GM23248 (cell line): Measurements from ENCODE around the gene SFPQ. TPM values are rescaled to one million over a fixed set of nuclear protein-coding genes. Genes with fewer than 3 reads are reported as not detected.

Experiments
- DNase-seq: peaks from one replicate; pipeline ENCODE4 v3.0.0-alpha.2; 2015
- H2AFZ ChIP-seq: fragments of 200-600 bp; sonication (generic); 2 replicates; pipeline ENCODE4 v1.6.1; 2016; ENCODE audit warnings: antibody characterized with exemption
- H3F3A ChIP-seq: fragments of 200-600 bp; sonication (generic); 2 replicates; pipeline ENCODE4 v1.6.1; 2016; ENCODE audit warnings: mild to moderate bottlenecking, antibody characterized with exemption, mixed run types; ENCODE audit not compliant: insufficient read depth
- H3K27ac ChIP-seq: fragments of 200-600 bp; sonication (generic); 2 replicates; pipeline ENCODE4 v1.5.1; 2016; ENCODE audit warnings: mild to moderate bottlenecking
- H3K27me3 ChIP-seq: fragments of 200-600 bp; sonication (generic); replicated peaks from 2 replicates; pipeline ENCODE4 v1.6.1; 2016; ENCODE audit warnings: mild to moderate bottlenecking; ENCODE audit not compliant: insufficient read depth
- H3K36me3 ChIP-seq: fragments of 200-600 bp; sonication (generic); 2 replicates; pipeline ENCODE4 v1.6.1; 2016; ENCODE audit warnings: low read depth, mild to moderate bottlenecking
- H3K4me1 ChIP-seq: fragments of 200-600 bp; sonication (generic); 2 replicates; pipeline ENCODE4 v1.6.1; 2016; ENCODE audit warnings: mild to moderate bottlenecking; ENCODE audit not compliant: insufficient read depth
- H3K4me2 ChIP-seq: fragments of 200-600 bp; sonication (generic); one replicate; pipeline ENCODE4 v1.6.1; 2016; ENCODE audit warnings: mild to moderate bottlenecking; ENCODE audit not compliant: unreplicated experiment
- H3K4me3 ChIP-seq: fragments of 200-600 bp; sonication (generic); 2 replicates; pipeline ENCODE4 v1.5.1; 2016; ENCODE audit warnings: mild to moderate bottlenecking
- H3K79me2 ChIP-seq: fragments of 200-600 bp; sonication (generic); 2 replicates; pipeline ENCODE4 v1.6.1; 2016; ENCODE audit warnings: mild to moderate bottlenecking; ENCODE audit not compliant: insufficient read depth
- H3K9ac ChIP-seq: fragments of 200-600 bp; sonication (generic); 2 replicates; pipeline ENCODE4 v1.6.1; 2016; ENCODE audit warnings: mild to moderate bottlenecking
- H3K9me2 ChIP-seq: fragments of 200-600 bp; sonication (generic); 2 replicates; pipeline ENCODE4 v1.6.1; 2016; ENCODE audit warnings: mixed run types, mild to moderate bottlenecking, moderate library complexity; ENCODE audit not compliant: insufficient read depth
- H3K9me3 ChIP-seq: fragments of 200-600 bp; sonication (generic); one replicate; pipeline ENCODE4 v1.6.1; 2017; ENCODE audit warnings: low read depth
- H4K20me1 ChIP-seq: fragments of 200-600 bp; sonication (generic); 2 replicates; pipeline ENCODE4 v1.6.0; 2016; ENCODE audit not compliant: insufficient read depth
- EZH2 ChIP-seq: fragments of 200-600 bp; sonication (generic); IDR thresholded peaks from 2 replicates; pipeline ENCODE4 v1.6.1; 2018; ENCODE audit warnings: antibody characterized with exemption, mild to moderate bottlenecking; ENCODE audit not compliant: insufficient read depth, poor library complexity, severe bottlenecking
- EZH2phosphoT487 ChIP-seq: fragments of 200-600 bp; sonication (generic); IDR thresholded peaks from 2 replicates; pipeline ENCODE4 v1.6.1; 2018; ENCODE audit warnings: antibody characterized with exemption, moderate library complexity, mild to moderate bottlenecking, low read depth; ENCODE audit not compliant: insufficient read depth
- WGBS, 2 experiments: methylation state at CpG; one replicate each; pipeline ENCODE4 v1.1.6; 2015 to 2017; ENCODE audit warnings: low lambda C conversion rate in 2 of 2, low coverage in 1 of 2; ENCODE audit errors: missing lambda C conversion rate in 2 of 2; 5-methylcytosine and 5-hydroxymethylcytosine counted together
- in situ Hi-C: fragments of 300-500 bp; cut with MboI; formaldehyde crosslinking; loops from 2 replicates; pipeline ENCODE4 v1.15.0; 2020
- polyA plus RNA-seq: library from polyadenylated mRNA; unstranded; fragments of >200 nt; fragmentation: Nextera tagmentation; extraction: Ambion mirVana; gene quantifications from 2 replicates; pipeline ENCODE4 v1.2.1, GENCODE V29; 2016
- total RNA-seq: library from RNA; depleted of rRNA; stranded (reverse); fragments of >200 nt; shearing (Covaris generic); gene quantifications from 2 replicates; pipeline ENCODE4 v1.2.3, GENCODE V29; 2014

The SFPQ gene
- total and polyA plus RNA-seq, 2 experiments from 2014 or later: 60.5 to 129 TPM

GRCh38 chr1:35202048-35202719 is 9.2 kb upstream of the SFPQ start:
- DNase-seq: peak; percentile 90
- TF ChIP-seq EZH2 (no peak), EZH2phosphoT487 (no peak)
- Histone ChIP-seq H3K27ac (no peak overlapping the region), H3K9me3 (no peaks in the 10 kb centered on the region), H3K9ac (no peak overlapping the region), H3F3A (no peaks in the 10 kb centered on the region), H4K20me1 (no peaks in the 10 kb centered on the region), H3K4me3 (peak overlapping the region; percentile 46), H2AFZ (peak overlapping the region; percentile 86), H3K79me2 (no peaks in the 10 kb centered on the region), H3K27me3 (no peaks in the 10 kb centered on the region), H3K9me2 (no peaks in the 10 kb centered on the region), H3K36me3 (no peaks in the 10 kb centered on the region), H3K4me2 (peak overlapping the region; percentile 56), H3K4me1 (0 out of 2 replicates have a peak, but pooled peaks cover 4% of the 10 kb centered on the region)
- WGBS, 2 experiments: 25 to 27% methylated on average over 6 of the region's 6 CpGs
- in situ Hi-C loops: loop anchor here (10.0 kb wide), 1 partner anchor 93 kb away; no protein-coding TSS in a partner anchor

- no peaks in the 10 kb centered on the region for H4K20me1 ChIP-seq
- DNase-seq: no peak
- H3K9ac ChIP-seq: no peak overlapping the region
- H3F3A ChIP-seq: no peaks in the 10 kb centered on the region
- TF ChIP-seq EZH2 (no peak), EZH2phosphoT487 (no peak)
- 25 to 29% methylated on average over 2 of the region's 2 CpGs for WGBS, 2 experiments
- no peak overlapping the region for H3K4me2 ChIP-seq
- 0 out of 2 replicates have a peak, but pooled peaks cover 4% of the 10 kb centered on the region for H3K4me1 ChIP-seq
- H3K27me3 ChIP-seq: no peaks in the 10 kb centered on the region
- no peaks in the 10 kb centered on the region for H3K79me2 ChIP-seq
- in situ Hi-C loops: loop anchor here (10.0 kb wide), 1 partner anchor 93 kb away; no protein-coding TSS in a partner anchor
- peak overlapping the region; percentile 86 for H2AFZ ChIP-seq
- no peak overlapping the region for H3K27ac ChIP-seq
- no peaks in the 10 kb centered on the region for H3K9me2 ChIP-seq
- H3K9me3 ChIP-seq: no peaks in the 10 kb centered on the region
- H3K4me3 ChIP-seq: no peak overlapping the region
- H3K36me3 ChIP-seq: no peaks in the 10 kb centered on the region
Observed at GRCh38 chr1:35201631-35202030, 8.7 kb upstream of the SFPQ start.

GRCh38 chr1:35192056-35192852 is 691 bp downstream of the SFPQ start:
- in situ Hi-C loops: no loop called here
- DNase-seq: peak; percentile 94
- H3F3A ChIP-seq: peaks cover 45% of the 10 kb centered on the region
- H3K9ac ChIP-seq: peak overlapping the region; percentile 100
- peaks cover 41% of the 10 kb centered on the region for H4K20me1 ChIP-seq
- H3K9me2 ChIP-seq: no peaks in the 10 kb centered on the region
- TF ChIP-seq EZH2phosphoT487 (no peak), EZH2 (no peak)
- no peak overlapping the region for H2AFZ ChIP-seq
- WGBS, 2 experiments: 1% methylated on average over 31 to 55 of the region's 94 CpGs
- H3K4me1 ChIP-seq: peaks cover 18% of the 10 kb centered on the region
- no peaks in the 10 kb centered on the region for H3K27me3 ChIP-seq
- H3K4me3 ChIP-seq: peak overlapping the region; percentile 91
- peak overlapping the region; percentile 100 for H3K4me2 ChIP-seq
- H3K9me3 ChIP-seq: no peaks in the 10 kb centered on the region
- peaks cover 45% of the 10 kb centered on the region for H3K36me3 ChIP-seq
- H3K79me2 ChIP-seq: peaks cover 57% of the 10 kb centered on the region
- H3K27ac ChIP-seq: peak overlapping the region; percentile 86

GRCh38 chr1:35191429-35192055 is 1.4 kb downstream of the SFPQ start:
- Histone ChIP-seq H3K79me2 (peaks cover 64% of the 10 kb centered on the region), H3K9me2 (no peaks in the 10 kb centered on the region), H3K9me3 (no peaks in the 10 kb centered on the region), H3K4me1 (peaks cover 18% of the 10 kb centered on the region), H3K4me2 (peak overlapping the region; percentile 100), H3K4me3 (peak overlapping the region; percentile 91), H3K9ac (peak overlapping the region; percentile 100), H3K36me3 (peaks cover 52% of the 10 kb centered on the region), H2AFZ (no peak overlapping the region), H3F3A (peaks cover 53% of the 10 kb centered on the region), H3K27ac (peak overlapping the region; percentile 86), H3K27me3 (no peaks in the 10 kb centered on the region), H4K20me1 (peaks cover 46% of the 10 kb centered on the region)
- DNase-seq: no peak
- TF ChIP-seq EZH2phosphoT487: no peak
- TF ChIP-seq EZH2: no peak
- in situ Hi-C loops: no loop called here
- WGBS, 2 experiments: 0 to 1% methylated on average over 18 to 25 of the region's 25 CpGs
